ENCODE data around the gene C11orf52.

DNA sequence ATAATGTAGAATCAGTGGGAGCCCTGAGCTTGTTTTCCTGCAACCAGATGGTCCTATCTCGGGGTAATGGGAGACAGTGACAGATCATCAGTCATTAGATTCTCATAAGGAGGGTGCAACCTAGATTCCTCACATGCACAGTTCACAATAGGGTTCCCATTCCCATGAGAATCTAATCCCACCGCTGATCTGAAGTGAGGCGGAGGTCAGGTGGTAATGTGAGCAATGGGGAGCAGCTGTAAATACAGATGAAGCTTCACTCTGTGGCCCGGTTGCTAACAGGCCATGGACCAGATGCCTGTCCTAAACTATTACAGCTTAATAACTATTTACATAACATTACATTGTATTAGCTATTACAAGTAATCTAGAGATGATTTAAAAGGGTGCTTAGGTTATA, 35.4 kb downstream of the C11orf52 start:
- TF ChIP-seq EZH2 (IDR thresholded peaks at IDR 0.05; ENCODE audit: low read length, unreplicated experiment) (no peak), CTCF (conservative IDR thresholded peaks at IDR 0.05; ENCODE audit: low read depth, low read length) (no peak), EZH2phosphoT487 (IDR thresholded peaks at IDR 0.05; ENCODE audit: borderline replicate concordance, low read length) (no peak)

All from PC-3 (cell line).